NT2/D1 (cell line): ENCODE measurements around the gene MANF.

Experiments
- YY1 ChIP-seq: IDR thresholded peaks from 2 replicates; pipeline ENCODE4 v1.6.1; 2011; ENCODE audit not compliant: insufficient read length, insufficient read depth
- ZNF274 ChIP-seq: IDR thresholded peaks from 2 replicates; pipeline ENCODE4 v1.6.1; 2011; ENCODE audit warnings: mild to moderate bottlenecking, low read depth, low read length

GRCh38 chr3:51379301-51379700 lies 5.8 kb upstream of the MANF start:
- TF ChIP-seq YY1 (no peak), ZNF274 (no peak)
